Vagina (tissue), 2 donors: ENCODE data around the gene PRDM16.

Experiments used
- POLR2A ChIP-seq, 2 donors: fragments of 450-650 bp; IDR thresholded peaks; one replicate each; pipeline ENCODE4 v1.6.1; 2017; ENCODE audit warnings: antibody characterized with exemption in 2 of 2, mild to moderate bottlenecking in 2 of 2, moderate library complexity in 2 of 2
- POLR2AphosphoS5 ChIP-seq, 2 donors: sonication (generic); formaldehyde crosslinking; IDR thresholded peaks; one replicate each; pipeline ENCODE4 v1.9.0; 2017; ENCODE audit warnings: antibody characterized with exemption in 2 of 2, mild to moderate bottlenecking in 2 of 2, low read depth in 1 of 2; ENCODE audit not compliant: insufficient read depth in 1 of 2
- TF ChIP-seq, protein P1 (sequence below), 3 experiments: fragments of 450-650 bp in 2 of 3; fragments of 200-600 bp in 1 of 3; sonication (generic) in 1 of 3; IDR thresholded peaks; one replicate each; pipeline ENCODE4 v1.5.1; 2017 to 2019; ENCODE audit warnings: antibody characterized with exemption in 3 of 3, mild to moderate bottlenecking in 2 of 3, moderate library complexity in 2 of 3

DNA sequence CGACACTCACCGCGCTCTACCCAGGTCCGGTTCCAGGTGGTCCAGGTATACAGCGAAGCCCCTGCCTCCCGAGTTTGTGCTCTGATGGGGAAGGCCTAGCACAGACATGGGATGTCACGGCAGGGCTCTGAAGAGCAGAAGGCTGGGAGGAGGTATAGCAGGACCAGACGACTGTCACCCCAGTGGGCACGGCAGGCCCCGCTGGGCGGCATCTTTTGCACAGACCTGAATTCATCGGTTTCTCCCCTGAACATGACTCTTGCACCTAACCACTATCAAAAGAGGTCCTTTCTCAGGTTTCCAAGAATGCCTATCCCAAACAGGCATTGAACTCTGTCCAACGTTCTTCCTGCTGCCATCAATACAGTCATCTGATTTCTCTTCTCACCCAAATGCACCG, 416.0 kb downstream of the PRDM16 start:
- TF ChIP-seq, protein P1, sequence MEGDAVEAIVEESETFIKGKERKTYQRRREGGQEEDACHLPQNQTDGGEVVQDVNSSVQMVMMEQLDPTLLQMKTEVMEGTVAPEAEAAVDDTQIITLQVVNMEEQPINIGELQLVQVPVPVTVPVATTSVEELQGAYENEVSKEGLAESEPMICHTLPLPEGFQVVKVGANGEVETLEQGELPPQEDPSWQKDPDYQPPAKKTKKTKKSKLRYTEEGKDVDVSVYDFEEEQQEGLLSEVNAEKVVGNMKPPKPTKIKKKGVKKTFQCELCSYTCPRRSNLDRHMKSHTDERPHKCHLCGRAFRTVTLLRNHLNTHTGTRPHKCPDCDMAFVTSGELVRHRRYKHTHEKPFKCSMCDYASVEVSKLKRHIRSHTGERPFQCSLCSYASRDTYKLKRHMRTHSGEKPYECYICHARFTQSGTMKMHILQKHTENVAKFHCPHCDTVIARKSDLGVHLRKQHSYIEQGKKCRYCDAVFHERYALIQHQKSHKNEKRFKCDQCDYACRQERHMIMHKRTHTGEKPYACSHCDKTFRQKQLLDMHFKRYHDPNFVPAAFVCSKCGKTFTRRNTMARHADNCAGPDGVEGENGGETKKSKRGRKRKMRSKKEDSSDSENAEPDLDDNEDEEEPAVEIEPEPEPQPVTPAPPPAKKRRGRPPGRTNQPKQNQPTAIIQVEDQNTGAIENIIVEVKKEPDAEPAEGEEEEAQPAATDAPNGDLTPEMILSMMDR (IDR thresholded peaks at IDR 0.05), result no peak
- TF ChIP-seq POLR2A (IDR thresholded peaks at IDR 0.05) (no peak), POLR2AphosphoS5 (IDR thresholded peaks at IDR 0.05; ENCODE audit: insufficient read depth in 1 of 2, low read depth in 1 of 2) (no peak)
